Erythroblast (primary cell): ENCODE data around the gene CPNE6.

ENCODE experiments used
- GATA1 ChIP-seq: IDR thresholded peaks from 2 replicates; pipeline ENCODE4 v1.6.1; 2011; ENCODE audit warnings: low read depth, mild to moderate bottlenecking, control low read depth, low read length, moderate library complexity
- POLR2A ChIP-seq: IDR thresholded peaks from 2 replicates; pipeline ENCODE4 v1.6.1; 2011; ENCODE audit warnings: mild to moderate bottlenecking, low read length

DNA sequence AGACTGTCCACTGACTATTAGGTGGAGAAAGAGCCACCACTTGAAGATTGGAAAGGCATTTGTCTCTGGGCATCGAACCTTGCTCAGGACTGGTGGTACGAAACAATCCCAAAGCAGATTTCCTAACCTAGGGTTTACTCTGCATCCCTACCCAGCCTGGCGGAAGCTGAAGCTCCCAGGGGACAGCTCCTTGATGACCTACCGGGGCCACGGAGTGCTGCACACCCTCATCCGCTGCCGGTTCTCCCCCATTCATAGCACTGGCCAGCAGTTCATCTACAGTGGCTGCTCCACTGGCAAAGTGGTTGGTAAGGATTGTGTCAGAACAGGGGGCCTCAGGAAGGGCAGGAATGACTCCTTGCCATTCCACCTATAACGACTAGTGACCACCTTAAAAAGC, 49.8 kb downstream of the CPNE6 start:
- no peak for TF ChIP-seq POLR2A
- no peak for TF ChIP-seq GATA1
